Measurements from ENCODE around the gene SOST.

SOST gene

DNA sequence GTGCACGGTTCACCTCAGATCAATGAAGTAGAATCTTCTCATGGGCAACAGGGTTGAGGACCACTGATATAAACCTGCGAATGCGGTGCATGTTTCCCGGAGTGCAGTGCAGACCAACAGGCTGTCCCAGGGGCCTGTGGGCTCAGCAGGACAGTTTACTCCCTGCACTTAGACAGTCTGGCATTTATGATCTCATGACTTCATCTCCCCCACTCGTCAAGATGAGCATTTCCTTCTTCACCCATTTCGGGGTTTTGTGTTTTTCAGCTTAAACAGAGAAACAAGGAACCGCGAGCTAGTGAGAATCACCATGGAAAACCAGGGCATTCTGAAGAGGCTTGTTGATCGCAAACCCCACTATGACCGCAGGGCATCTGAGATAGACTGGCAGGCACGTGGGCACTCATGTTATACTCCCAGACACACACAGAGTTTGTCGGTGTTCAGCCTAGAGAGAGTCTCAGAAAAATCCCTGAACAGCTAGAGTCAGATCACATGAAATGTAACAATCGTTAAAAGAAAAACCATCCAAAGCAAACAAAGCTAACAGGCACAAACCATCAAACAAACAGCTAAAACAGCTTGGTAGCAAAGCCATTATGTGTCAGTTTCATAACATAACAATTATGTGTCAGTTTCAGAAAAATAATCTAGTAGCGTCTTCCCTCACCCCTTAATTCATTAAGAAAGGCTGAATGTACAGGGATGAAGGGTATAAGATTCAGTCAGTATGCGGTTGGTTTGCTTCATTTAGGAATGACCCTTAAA is 24.5 kb upstream of the SOST start:
- H3K27ac ChIP-seq: no peak overlapping the region
- no peak for TF ChIP-seq CTCF (conservative IDR thresholded peaks at IDR 0.05)

GRCh38 chr17:43780135-43780534 is 21.5 kb upstream of the SOST start, which contains the start of gene CFAP97D1:
Gene CFAP97D1 (plus strand): TSS chr17:43780435. CDS start chr17:43780463, 28 bp downstream.
- peak within 1 kb of the TSS; percentile 95 for H3K27ac ChIP-seq
- no peak for TF ChIP-seq CTCF (conservative IDR thresholded peaks at IDR 0.05)

DNA sequence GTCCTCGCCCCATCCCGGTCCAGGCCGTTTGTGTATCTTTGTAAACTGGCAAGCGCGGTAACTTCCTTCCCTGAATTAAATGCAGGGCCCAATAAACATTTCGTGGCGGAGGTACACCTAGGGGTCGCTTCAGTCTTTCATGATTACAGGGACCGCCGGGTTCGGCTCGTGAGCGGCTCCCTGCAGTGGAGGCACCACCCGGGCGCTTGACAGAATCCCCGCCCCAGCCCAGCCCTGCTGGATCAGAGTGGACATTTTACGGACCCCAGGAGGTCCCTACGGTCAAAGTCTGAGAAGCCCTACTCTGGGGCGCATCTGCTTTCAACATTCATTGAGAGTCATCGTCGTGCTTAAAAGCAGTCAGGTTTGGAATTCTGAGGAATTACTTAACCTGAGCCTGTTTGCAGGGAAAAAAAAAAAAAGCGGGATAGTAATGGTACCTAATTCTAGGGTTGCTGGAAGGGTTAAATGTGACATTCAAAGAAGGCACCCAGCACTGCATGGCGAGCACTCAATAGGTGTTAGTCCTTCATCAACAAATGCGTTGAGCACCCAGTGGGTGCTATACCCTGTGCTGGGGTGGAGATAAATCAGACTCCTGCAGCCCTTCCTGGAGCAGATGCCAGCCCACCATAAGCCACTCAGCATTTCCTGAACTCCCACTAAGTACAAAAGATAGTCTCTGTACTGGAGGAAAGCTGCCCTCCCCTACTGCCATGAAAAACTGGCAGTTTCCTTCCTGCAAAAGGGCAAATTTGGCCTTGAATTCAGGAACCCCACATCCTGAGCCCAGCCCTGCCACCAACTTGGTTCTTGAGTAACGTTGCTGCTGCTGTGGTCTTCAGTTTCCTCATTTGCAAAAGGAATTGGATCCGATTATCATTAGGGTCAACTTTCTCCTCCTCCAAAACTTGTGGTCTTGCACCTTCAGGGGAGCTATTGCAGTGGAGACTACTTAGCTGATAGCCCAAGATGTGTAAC is 20.8 kb upstream of the SOST start:
- H3K27ac ChIP-seq: peak overlapping the region; percentile 95
- peak; percentile 29; the same call in 1 of the 2 replicates for TF ChIP-seq CTCF (conservative IDR thresholded peaks at IDR 0.05)

DNA sequence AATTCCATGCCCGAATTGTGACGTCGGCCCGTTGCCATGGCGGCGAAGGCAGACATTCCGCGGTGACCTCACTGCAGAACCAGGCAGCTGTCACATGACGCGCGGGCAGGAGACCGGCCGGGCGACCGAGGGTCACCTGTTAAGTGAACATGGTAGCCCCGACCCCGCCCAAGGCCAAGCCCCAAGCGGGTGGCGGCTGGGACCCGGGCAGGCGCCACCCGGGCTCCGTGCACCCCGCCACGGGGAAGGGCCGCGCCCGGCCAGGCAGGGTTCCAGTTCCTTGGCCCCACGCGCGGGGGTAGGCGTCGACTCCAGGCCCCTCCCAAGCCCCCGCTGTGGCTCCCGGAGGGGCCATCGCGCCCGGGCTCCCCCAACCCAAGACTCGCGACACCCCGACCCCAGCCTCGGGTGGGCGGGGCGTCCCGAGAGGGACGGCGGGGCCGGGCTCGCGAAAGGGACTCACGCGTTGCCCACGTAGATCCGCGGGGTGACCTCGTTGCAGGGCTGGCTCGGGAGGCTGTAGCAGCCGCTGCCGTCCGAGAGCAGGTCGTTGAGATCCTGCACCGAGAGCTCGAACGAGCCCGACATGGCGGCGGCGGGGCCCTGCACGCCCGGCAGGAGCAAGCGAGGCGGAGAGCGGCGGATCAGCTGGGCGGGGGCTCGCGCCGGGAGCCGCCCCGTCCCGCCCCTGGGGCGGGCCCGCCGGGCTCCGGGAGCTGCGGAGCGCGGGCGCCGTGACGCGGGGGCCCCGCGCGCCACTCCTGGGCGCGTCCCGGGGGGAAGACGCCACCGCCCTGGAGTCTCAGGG is 19.9 kb upstream of the SOST start, which contains the start of gene DUSP3:
Gene DUSP3, minus strand, starts transcription at position 641 of the 808 bp plus-strand sequence. Its CDS starts 53 bp downstream, at position 588.
- peak within 1 kb of the TSS; percentile 95 for H3K27ac ChIP-seq
- TF ChIP-seq CTCF (conservative IDR thresholded peaks at IDR 0.05): no peak; the same call in 1 of the 2 replicates

DNA sequence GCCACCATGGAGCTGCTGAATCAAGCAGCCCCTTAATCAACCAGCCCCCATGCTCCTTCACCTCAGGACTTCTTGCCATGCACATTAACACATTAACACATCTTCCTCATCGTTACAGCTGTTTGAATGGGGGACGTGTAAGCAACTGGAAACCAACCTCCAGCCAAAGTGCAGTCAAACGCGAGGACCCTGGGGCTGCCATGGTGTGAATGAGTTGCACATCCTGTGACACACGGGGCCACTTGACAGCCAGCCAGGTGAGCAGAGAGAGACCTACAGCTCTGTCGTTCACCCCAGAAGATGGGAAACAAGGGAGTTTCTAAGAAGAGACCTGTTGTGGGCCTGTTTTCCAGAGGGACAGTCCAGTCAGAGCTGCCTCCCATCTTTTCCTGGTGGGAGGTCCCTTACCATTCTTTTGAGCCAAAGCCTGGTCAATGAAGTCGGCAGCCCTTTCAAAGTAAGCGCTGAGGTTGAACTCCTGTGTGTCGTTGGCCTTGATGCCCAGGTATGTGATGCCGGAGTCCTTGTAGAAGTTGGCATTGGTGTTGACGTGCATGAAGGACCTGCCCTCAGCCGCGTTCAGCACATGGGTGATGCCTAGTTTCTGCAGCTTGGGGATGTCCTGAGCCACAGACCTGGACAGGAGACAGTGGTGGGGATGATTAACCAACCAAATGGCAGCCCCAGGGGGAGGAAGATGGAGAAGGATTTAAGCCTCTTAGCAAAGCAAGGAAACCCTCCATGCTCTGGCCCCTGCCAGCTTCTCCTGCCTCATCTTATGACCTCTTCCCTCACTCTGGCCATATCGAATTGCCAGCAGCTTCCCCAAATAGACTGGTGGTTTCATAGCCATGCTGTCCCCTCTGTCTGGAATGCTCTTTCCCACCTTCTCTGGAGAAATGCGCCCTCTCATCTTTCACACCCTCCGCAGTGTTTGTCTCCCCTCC is 16.0 kb upstream of the SOST start:
- no peak for TF ChIP-seq CTCF (conservative IDR thresholded peaks at IDR 0.05)
- H3K27ac ChIP-seq: no peak overlapping the region

GRCh38 chr17:43772877-43773648 is 14.5 kb upstream of the SOST start:
- no peak for TF ChIP-seq CTCF (conservative IDR thresholded peaks at IDR 0.05)
- H3K27ac ChIP-seq: no peak overlapping the region

Measured in VCaP (cell line).